AG09309 (cell line): ENCODE results near the gene OR56A3.

Experiments used
- DNase-seq: peaks from one replicate; pipeline ENCODE4 v3.0.0-alpha.2; 2010; ENCODE audit warnings: low read depth
- H3K4me3 ChIP-seq: 2 replicates; pipeline ENCODE4 v1.5.1; 2011; ENCODE audit warnings: mild to moderate bottlenecking, low read depth, low read length, moderate library complexity; ENCODE audit not compliant: control insufficient read depth
- CTCF ChIP-seq: IDR thresholded peaks from 2 replicates; pipeline ENCODE4 v1.5.1; 2011; ENCODE audit warnings: mild to moderate bottlenecking, low read depth, low read length, inconsistent platforms; ENCODE audit not compliant: insufficient read depth, control insufficient read depth; ENCODE audit errors: missing control alignments

OR56A3 gene

GRCh38 chr11:5966958-5967357, 24.9 kb downstream of the OR56A3 start:
- no peak for TF ChIP-seq CTCF
- H3K4me3 ChIP-seq = no peak overlapping the region
- DNase-seq = no peak

GRCh38 chr11:5967708-5968107, 25.7 kb downstream of the OR56A3 start:
- TF ChIP-seq CTCF = no peak

GRCh38 chr11:5968394-5968793, 26.3 kb downstream of the OR56A3 start, which contains the start of gene OR56A5:
Gene OR56A5 (minus strand): TSS chr11:5968494. CDS start chr11:5968494, 0 bp downstream.
- no peak for TF ChIP-seq CTCF
- no peak for DNase-seq
- H3K4me3 ChIP-seq = no peak within 1 kb of the TSS

More at GRCh38 chr11:5967708-5968107, 25.7 kb downstream of the OR56A3 start:
- DNase-seq = no peak
- no peak overlapping the region for H3K4me3 ChIP-seq

GRCh38 chr11:5973530-5973929, 31.5 kb downstream of the OR56A3 start:
- DNase-seq = no peak
- TF ChIP-seq CTCF = no peak
- H3K4me3 ChIP-seq = no peak overlapping the region

- no peak overlapping the region for H3K4me3 ChIP-seq
- no peak for DNase-seq
- no peak for TF ChIP-seq CTCF
Observed at GRCh38 chr11:5983443-5983842, 41.4 kb downstream of the OR56A3 start.

GRCh38 chr11:5986885-5987284, 44.8 kb downstream of the OR56A3 start, which contains the start of gene OR52L1:
Gene OR52L1 (minus strand): TSS chr11:5986985. CDS start chr11:5986930, 55 bp downstream.
- TF ChIP-seq CTCF = no peak
- no peak for DNase-seq
- no peak within 1 kb of the TSS for H3K4me3 ChIP-seq

- H3K4me3 ChIP-seq = no peak overlapping the region
- DNase-seq = no peak
- TF ChIP-seq CTCF = no peak
Observed at GRCh38 chr11:5989203-5989602, 47.2 kb downstream of the OR56A3 start.
